ENCODE results near the gene FAM114A2.

The FAM114A2 gene

GRCh38 chr5:154000703-154001102 is 38.0 kb downstream of the FAM114A2 start:
- Histone ChIP-seq H3K79me2 (ENCODE audit: insufficient read depth, low read depth) (no peaks in the 10 kb centered on the region), H3K4me1 (ENCODE audit: low read depth, poor library complexity, severe bottlenecking) (no peaks in the 10 kb centered on the region), H3K9ac (no peak overlapping the region), H3K4me3 (IDR thresholded peaks at IDR 0.05; ENCODE audit: insufficient read depth, low read depth, low read length) (no peak overlapping the region), H3K36me3 (ENCODE audit: insufficient read depth) (no peaks in the 10 kb centered on the region), H2AFZ (ENCODE audit: low read depth) (no peak overlapping the region), H3K27ac (no peak overlapping the region), H3K4me2 (no peak overlapping the region), H4K20me1 (ENCODE audit: insufficient read depth) (no peaks in the 10 kb centered on the region), H3K27me3 (ENCODE audit: insufficient read depth, low read depth) (no peaks in the 10 kb centered on the region)
- TF ChIP-seq CTCF (conservative IDR thresholded peaks at IDR 0.05; ENCODE audit: low read depth, low read length) = no peak

GRCh38 chr5:153999995-154000394 is 38.7 kb downstream of the FAM114A2 start:
- H3K4me3 ChIP-seq (IDR thresholded peaks at IDR 0.05; ENCODE audit: insufficient read depth, low read depth, low read length) = no peak overlapping the region
- no peaks in the 10 kb centered on the region for H3K27me3 ChIP-seq (ENCODE audit: insufficient read depth, low read depth)
- no peak for TF ChIP-seq CTCF (conservative IDR thresholded peaks at IDR 0.05; ENCODE audit: low read depth, low read length)
- H3K27ac ChIP-seq = no peak overlapping the region
- H3K4me1 ChIP-seq (ENCODE audit: low read depth, poor library complexity, severe bottlenecking) = no peaks in the 10 kb centered on the region
- H2AFZ ChIP-seq (ENCODE audit: low read depth) = no peak overlapping the region
- no peaks in the 10 kb centered on the region for H3K79me2 ChIP-seq (ENCODE audit: insufficient read depth, low read depth)
- H4K20me1 ChIP-seq (ENCODE audit: insufficient read depth) = no peaks in the 10 kb centered on the region
- H3K36me3 ChIP-seq (ENCODE audit: insufficient read depth) = no peaks in the 10 kb centered on the region
- no peak overlapping the region for H3K4me2 ChIP-seq
- no peak overlapping the region for H3K9ac ChIP-seq

- H3K27ac ChIP-seq = no peak overlapping the region
- H3K79me2 ChIP-seq (ENCODE audit: insufficient read depth, low read depth) = no peaks in the 10 kb centered on the region
- H3K36me3 ChIP-seq (ENCODE audit: insufficient read depth) = no peaks in the 10 kb centered on the region
- H3K27me3 ChIP-seq (ENCODE audit: insufficient read depth, low read depth) = no peaks in the 10 kb centered on the region
- H3K4me2 ChIP-seq = no peak overlapping the region
- no peaks in the 10 kb centered on the region for H4K20me1 ChIP-seq (ENCODE audit: insufficient read depth)
- H2AFZ ChIP-seq (ENCODE audit: low read depth) = no peak overlapping the region
- TF ChIP-seq CTCF (conservative IDR thresholded peaks at IDR 0.05; ENCODE audit: low read depth, low read length) = no peak
- no peak overlapping the region for H3K9ac ChIP-seq
- no peak overlapping the region for H3K4me3 ChIP-seq (IDR thresholded peaks at IDR 0.05; ENCODE audit: insufficient read depth, low read depth, low read length)
- no peaks in the 10 kb centered on the region for H3K4me1 ChIP-seq (ENCODE audit: low read depth, poor library complexity, severe bottlenecking)
Measured at GRCh38 chr5:153998768-153999167, 39.9 kb downstream of the FAM114A2 start.

GRCh38 chr5:153998010-153998409 is 40.7 kb downstream of the FAM114A2 start:
- no peak overlapping the region for H2AFZ ChIP-seq (ENCODE audit: low read depth)
- H4K20me1 ChIP-seq (ENCODE audit: insufficient read depth) = no peaks in the 10 kb centered on the region
- no peaks in the 10 kb centered on the region for H3K36me3 ChIP-seq (ENCODE audit: insufficient read depth)
- H3K27ac ChIP-seq = no peak overlapping the region
- no peak overlapping the region for H3K9ac ChIP-seq
- no peaks in the 10 kb centered on the region for H3K4me1 ChIP-seq (ENCODE audit: low read depth, poor library complexity, severe bottlenecking)
- H3K4me3 ChIP-seq (IDR thresholded peaks at IDR 0.05; ENCODE audit: insufficient read depth, low read depth, low read length) = no peak overlapping the region
- no peaks in the 10 kb centered on the region for H3K79me2 ChIP-seq (ENCODE audit: insufficient read depth, low read depth)
- H3K27me3 ChIP-seq (ENCODE audit: insufficient read depth, low read depth) = no peaks in the 10 kb centered on the region
- no peak for TF ChIP-seq CTCF (conservative IDR thresholded peaks at IDR 0.05; ENCODE audit: low read depth, low read length)
- no peak overlapping the region for H3K4me2 ChIP-seq
